HEK293 (cell line): ENCODE measurements around the gene LRRC46.

Experiments used
- ATF2 ChIP-seq: fragments of 450-650 bp; formaldehyde crosslinking; IDR thresholded peaks from 2 replicates; pipeline ENCODE4 v1.5.1; 2016; ENCODE audit warnings: missing biosample characterization, missing genetic modification characterization, low read depth
- CTCF ChIP-seq: fragments of 450-650 bp; formaldehyde crosslinking; IDR thresholded peaks from 2 replicates; pipeline ENCODE4 v1.5.1; 2016; ENCODE audit warnings: missing biosample characterization, missing genetic modification characterization
- KLF16 ChIP-seq: fragments of 450-650 bp; formaldehyde crosslinking; IDR thresholded peaks from 2 replicates; pipeline ENCODE4 v1.5.1; 2017; ENCODE audit warnings: missing biosample characterization, missing genetic modification characterization
- KLF17 ChIP-seq: fragments of 450-650 bp; formaldehyde crosslinking; IDR thresholded peaks from 2 replicates; pipeline ENCODE4 v1.5.1; 2016; ENCODE audit warnings: missing biosample characterization, missing genetic modification characterization
- REST ChIP-seq: fragments of 450-650 bp; formaldehyde crosslinking; IDR thresholded peaks from 2 replicates; pipeline ENCODE4 v1.5.1; 2016; ENCODE audit warnings: missing biosample characterization, missing genetic modification characterization
- YY1 ChIP-seq: fragments of 450-650 bp; formaldehyde crosslinking; IDR thresholded peaks from 2 replicates; pipeline ENCODE4 v1.5.1; 2018; ENCODE audit warnings: missing biosample characterization, missing genetic modification characterization
- ZBTB26 ChIP-seq: fragments of 450-650 bp; formaldehyde crosslinking; optimal IDR thresholded peaks from 2 replicates; pipeline ENCODE3; 2016; ENCODE audit warnings: missing biosample characterization, mild to moderate bottlenecking, missing genetic modification characterization
- ZBTB49 ChIP-seq: fragments of 450-650 bp; formaldehyde crosslinking; IDR thresholded peaks from 2 replicates; pipeline ENCODE4 v1.5.1; 2016; ENCODE audit warnings: missing biosample characterization, missing genetic modification characterization, low read depth
- ZNF10 ChIP-seq: fragments of 450-650 bp; formaldehyde crosslinking; IDR thresholded peaks from 2 replicates; pipeline ENCODE4 v1.5.1; 2017; ENCODE audit warnings: missing biosample characterization, missing genetic modification characterization
- ZNF138 ChIP-seq: fragments of 450-650 bp; formaldehyde crosslinking; IDR thresholded peaks from 2 replicates; pipeline ENCODE4 v1.5.1; 2016; ENCODE audit warnings: missing biosample characterization, missing genetic modification characterization, borderline replicate concordance
- ZNF221 ChIP-seq: fragments of 450-650 bp; formaldehyde crosslinking; IDR thresholded peaks from 2 replicates; pipeline ENCODE4 v1.5.1; 2017; ENCODE audit warnings: missing biosample characterization, missing genetic modification characterization, borderline replicate concordance
- ZNF248 ChIP-seq: fragments of 450-650 bp; formaldehyde crosslinking; IDR thresholded peaks from 2 replicates; pipeline ENCODE4 v1.5.1; 2017; ENCODE audit warnings: missing biosample characterization, missing genetic modification characterization
- ZNF335 ChIP-seq: fragments of 450-650 bp; formaldehyde crosslinking; conservative IDR thresholded peaks from 2 replicates; pipeline ENCODE4 v1.5.1; 2016; ENCODE audit warnings: missing biosample characterization, missing genetic modification characterization
- ZNF704 ChIP-seq: fragments of 450-650 bp; formaldehyde crosslinking; IDR thresholded peaks from 2 replicates; pipeline ENCODE4 v1.5.1; 2016; ENCODE audit warnings: missing biosample characterization, missing genetic modification characterization

- TF ChIP-seq ZBTB26 (tag by site-specific recombination) = no peak
- TF ChIP-seq REST (tag by site-specific recombination) = peak; percentile 79
- no peak for TF ChIP-seq ZNF138
- TF ChIP-seq ZNF335 (tag by site-specific recombination) = no peak
- TF ChIP-seq ZNF221 = no peak
- no peak for TF ChIP-seq CTCF (tag by site-specific recombination)
- TF ChIP-seq ATF2 = no peak
- TF ChIP-seq KLF17 = no peak
- no peak for TF ChIP-seq ZNF704 (tag by site-specific recombination)
- no peak for TF ChIP-seq YY1
- TF ChIP-seq ZNF248 = no peak
- TF ChIP-seq ZNF10 (tag by site-specific recombination) = no peak
- TF ChIP-seq KLF16 (tag by site-specific recombination) = no peak
- TF ChIP-seq ZBTB49 = no peak
Measured at GRCh38 chr17:47884905-47885730, 53.6 kb downstream of the LRRC46 start.
